Measurements from ENCODE around the gene NELL1. TPM values are rescaled to one million over a fixed set of nuclear protein-coding genes. Genes with fewer than 3 reads are reported as not detected.

Gene NELL1
- polyA plus RNA-seq, 1 of the 3 experiments (the other 2 are of a cell fraction), result not detected

GRCh38 chr11:20656901-20657300, 12.5 kb upstream of the NELL1 start:
- Histone ChIP-seq H3F3A (replicated peaks; ENCODE audit: insufficient read depth) (no peaks in the 10 kb centered on the region), H2AFZ (ENCODE audit: low read depth) (no peak overlapping the region), H3K4me1 (ENCODE audit: control insufficient read depth in 1 of 2, insufficient read depth in 2 of 2, low read depth in 1 of 2, low read length in 1 of 2) (peaks cover 0 to 19% of the 10 kb centered on the region in 2 experiments; a peak in 1 of 4 replicates), H4K20me1 (ENCODE audit: insufficient read depth) (no peaks in the 10 kb centered on the region), H3K36me3 (replicated peaks in 1 of 2; ENCODE audit: control insufficient read depth in 1 of 2, insufficient read depth in 2 of 2, low read length in 1 of 2) (no peaks in the 10 kb centered on the region), H3K9me2 (no peaks in the 10 kb centered on the region), H3K4me3 (ENCODE audit: low read depth in 2 of 2, low read length in 1 of 2) (no peak overlapping the region), H3K27me3 (ENCODE audit: insufficient read depth) (no peaks in the 10 kb centered on the region), H3K9ac (no peak overlapping the region), H3K79me2 (ENCODE audit: insufficient read depth) (no peaks in the 10 kb centered on the region), H3K9me3 (no peaks in the 10 kb centered on the region), H3K4me2 (no peak overlapping the region), H3K27ac (ENCODE audit: low read depth in 2 of 2, low read length in 1 of 2) (no peak overlapping the region; a peak in 1 of 4 replicates)
- CTCF ChIA-PET, result interaction anchor here (0.5 to 2.2 kb wide), 7 partner anchors 8 to 1662 kb away, joined by 3 to 23 read pairs (median 4); partner anchors contain the start of gene NELL1
- no peak for DNase-seq
- TF ChIP-seq MAX (IDR thresholded peaks at IDR 0.05; ENCODE audit: low read depth), result no peak
- no peak for TF ChIP-seq NRF1 (IDR thresholded peaks at IDR 0.05; ENCODE audit: low read depth, low read length)
- TF ChIP-seq MXI1 (IDR thresholded peaks at IDR 0.05; ENCODE audit: low read depth, low read length), result no peak
- TF ChIP-seq FOXM1 (IDR thresholded peaks at IDR 0.05; ENCODE audit: low read depth), result no peak
- TF ChIP-seq SMC3 (IDR thresholded peaks at IDR 0.05; ENCODE audit: low read depth, low read length), result no peak
- TF ChIP-seq GATA2 (CRISPR knock-in tag; IDR thresholded peaks at IDR 0.05), result no peak
- TF ChIP-seq ELF1 (IDR thresholded peaks at IDR 0.05), result no peak
- no peak for TF ChIP-seq YY1 (IDR thresholded peaks at IDR 0.05; ENCODE audit: low read depth)
- WGBS (ENCODE audit: low lambda C conversion rate), result 61% methylated on average over 4 of the region's 4 CpGs
- POLR2A ChIA-PET, result no interaction called here

- no peaks in the 10 kb centered on the region for H3K36me3 ChIP-seq (replicated peaks in 1 of 2; ENCODE audit: control insufficient read depth in 1 of 2, insufficient read depth in 2 of 2, low read length in 1 of 2)
These were observed 11.3 kb upstream of the NELL1 start for GRCh38 chr11:20658135-20658534.

GRCh38 chr11:20661445-20661844, 7.9 kb upstream of the NELL1 start:
- no peak overlapping the region for H3K9ac ChIP-seq
- ChIA-PET CTCF (interaction anchor here (1.1 to 3.2 kb wide), 2 partner anchors 10 to 13 kb away, joined by 6 to 25 read pairs; no protein-coding TSS in a partner anchor), POLR2A (no interaction called here)
- no peak for DNase-seq
- H3K9me2 ChIP-seq, result no peaks in the 10 kb centered on the region
- 9% methylated on average over 3 of the region's 3 CpGs for WGBS (ENCODE audit: low lambda C conversion rate)
- H3F3A ChIP-seq (replicated peaks; ENCODE audit: insufficient read depth), result no peaks in the 10 kb centered on the region
- H3K9me3 ChIP-seq, result no peaks in the 10 kb centered on the region
- H3K79me2 ChIP-seq (ENCODE audit: insufficient read depth), result no peaks in the 10 kb centered on the region
- no peaks in the 10 kb centered on the region for H3K27me3 ChIP-seq (ENCODE audit: insufficient read depth)
- H3K4me1 ChIP-seq (ENCODE audit: control insufficient read depth in 1 of 2, insufficient read depth in 2 of 2, low read depth in 1 of 2, low read length in 1 of 2), result peaks cover 0 to 6% of the 10 kb centered on the region in 2 experiments; a peak in 1 of 4 replicates
- no peak overlapping the region for H3K27ac ChIP-seq (ENCODE audit: low read depth in 2 of 2, low read length in 1 of 2)
- H4K20me1 ChIP-seq (ENCODE audit: insufficient read depth), result no peaks in the 10 kb centered on the region
- H3K4me3 ChIP-seq (ENCODE audit: low read depth in 2 of 2, low read length in 1 of 2), result no peak overlapping the region
- H3K4me2 ChIP-seq, result no peak overlapping the region
- no peaks in the 10 kb centered on the region for H3K36me3 ChIP-seq (replicated peaks in 1 of 2; ENCODE audit: control insufficient read depth in 1 of 2, insufficient read depth in 2 of 2, low read length in 1 of 2)
- H2AFZ ChIP-seq (ENCODE audit: low read depth), result no peak overlapping the region
- TF ChIP-seq TEAD4 (IDR thresholded peaks at IDR 0.05; ENCODE audit: borderline replicate concordance, insufficient read depth) (no peak), SMC3 (IDR thresholded peaks at IDR 0.05; ENCODE audit: low read depth, low read length) (no peak), JUND (IDR thresholded peaks at IDR 0.05) (no peak), EZH2phosphoT487 (IDR thresholded peaks at IDR 0.05; ENCODE audit: borderline replicate concordance, low read depth) (no peak)
- TF ChIP-seq, protein P1, sequence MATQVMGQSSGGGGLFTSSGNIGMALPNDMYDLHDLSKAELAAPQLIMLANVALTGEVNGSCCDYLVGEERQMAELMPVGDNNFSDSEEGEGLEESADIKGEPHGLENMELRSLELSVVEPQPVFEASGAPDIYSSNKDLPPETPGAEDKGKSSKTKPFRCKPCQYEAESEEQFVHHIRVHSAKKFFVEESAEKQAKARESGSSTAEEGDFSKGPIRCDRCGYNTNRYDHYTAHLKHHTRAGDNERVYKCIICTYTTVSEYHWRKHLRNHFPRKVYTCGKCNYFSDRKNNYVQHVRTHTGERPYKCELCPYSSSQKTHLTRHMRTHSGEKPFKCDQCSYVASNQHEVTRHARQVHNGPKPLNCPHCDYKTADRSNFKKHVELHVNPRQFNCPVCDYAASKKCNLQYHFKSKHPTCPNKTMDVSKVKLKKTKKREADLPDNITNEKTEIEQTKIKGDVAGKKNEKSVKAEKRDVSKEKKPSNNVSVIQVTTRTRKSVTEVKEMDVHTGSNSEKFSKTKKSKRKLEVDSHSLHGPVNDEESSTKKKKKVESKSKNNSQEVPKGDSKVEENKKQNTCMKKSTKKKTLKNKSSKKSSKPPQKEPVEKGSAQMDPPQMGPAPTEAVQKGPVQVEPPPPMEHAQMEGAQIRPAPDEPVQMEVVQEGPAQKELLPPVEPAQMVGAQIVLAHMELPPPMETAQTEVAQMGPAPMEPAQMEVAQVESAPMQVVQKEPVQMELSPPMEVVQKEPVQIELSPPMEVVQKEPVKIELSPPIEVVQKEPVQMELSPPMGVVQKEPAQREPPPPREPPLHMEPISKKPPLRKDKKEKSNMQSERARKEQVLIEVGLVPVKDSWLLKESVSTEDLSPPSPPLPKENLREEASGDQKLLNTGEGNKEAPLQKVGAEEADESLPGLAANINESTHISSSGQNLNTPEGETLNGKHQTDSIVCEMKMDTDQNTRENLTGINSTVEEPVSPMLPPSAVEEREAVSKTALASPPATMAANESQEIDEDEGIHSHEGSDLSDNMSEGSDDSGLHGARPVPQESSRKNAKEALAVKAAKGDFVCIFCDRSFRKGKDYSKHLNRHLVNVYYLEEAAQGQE (IDR thresholded peaks at IDR 0.05; ENCODE audit: low read depth, low read length), result no peak
- TF ChIP-seq, protein P2, sequence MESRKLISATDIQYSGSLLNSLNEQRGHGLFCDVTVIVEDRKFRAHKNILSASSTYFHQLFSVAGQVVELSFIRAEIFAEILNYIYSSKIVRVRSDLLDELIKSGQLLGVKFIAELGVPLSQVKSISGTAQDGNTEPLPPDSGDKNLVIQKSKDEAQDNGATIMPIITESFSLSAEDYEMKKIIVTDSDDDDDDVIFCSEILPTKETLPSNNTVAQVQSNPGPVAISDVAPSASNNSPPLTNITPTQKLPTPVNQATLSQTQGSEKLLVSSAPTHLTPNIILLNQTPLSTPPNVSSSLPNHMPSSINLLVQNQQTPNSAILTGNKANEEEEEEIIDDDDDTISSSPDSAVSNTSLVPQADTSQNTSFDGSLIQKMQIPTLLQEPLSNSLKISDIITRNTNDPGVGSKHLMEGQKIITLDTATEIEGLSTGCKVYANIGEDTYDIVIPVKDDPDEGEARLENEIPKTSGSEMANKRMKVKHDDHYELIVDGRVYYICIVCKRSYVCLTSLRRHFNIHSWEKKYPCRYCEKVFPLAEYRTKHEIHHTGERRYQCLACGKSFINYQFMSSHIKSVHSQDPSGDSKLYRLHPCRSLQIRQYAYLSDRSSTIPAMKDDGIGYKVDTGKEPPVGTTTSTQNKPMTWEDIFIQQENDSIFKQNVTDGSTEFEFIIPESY (IDR thresholded peaks at IDR 0.05; ENCODE audit: borderline replicate concordance, low read depth), result no peak

More at GRCh38 chr11:20658135-20658534, 11.3 kb upstream of the NELL1 start:
- H3K4me2 ChIP-seq, result no peak overlapping the region
- H4K20me1 ChIP-seq (ENCODE audit: insufficient read depth), result no peaks in the 10 kb centered on the region
- no peak overlapping the region for H3K9ac ChIP-seq
- H3K9me3 ChIP-seq, result no peaks in the 10 kb centered on the region
- DNase-seq, result no peak
- H3K4me3 ChIP-seq (ENCODE audit: low read depth in 2 of 2, low read length in 1 of 2), result no peak overlapping the region
- POLR2A ChIA-PET, result no interaction called here
- H3K79me2 ChIP-seq (ENCODE audit: insufficient read depth), result no peaks in the 10 kb centered on the region
- no peaks in the 10 kb centered on the region for H3K27me3 ChIP-seq (ENCODE audit: insufficient read depth)
- peaks cover 0 to 18% of the 10 kb centered on the region in 2 experiments; a peak in 1 of 4 replicates for H3K4me1 ChIP-seq (ENCODE audit: control insufficient read depth in 1 of 2, insufficient read depth in 2 of 2, low read depth in 1 of 2, low read length in 1 of 2)
- no peak overlapping the region for H3K27ac ChIP-seq (ENCODE audit: low read depth in 2 of 2, low read length in 1 of 2)
- TF ChIP-seq USF1 (IDR thresholded peaks at IDR 0.05; ENCODE audit: borderline replicate concordance, low read depth) (no peak), MXI1 (IDR thresholded peaks at IDR 0.05; ENCODE audit: low read depth, low read length) (no peak), TAF1 (IDR thresholded peaks at IDR 0.05; ENCODE audit: borderline replicate concordance, low read depth, low read length) (no peak)
- no peak overlapping the region for H2AFZ ChIP-seq (ENCODE audit: low read depth)
- CTCF ChIA-PET, result interaction anchor here (0.6 to 2.1 kb wide), 2 partner anchors 9 to 16 kb away, joined by 3 to 6 read pairs; no protein-coding TSS in a partner anchor
- H3F3A ChIP-seq (replicated peaks; ENCODE audit: insufficient read depth), result no peaks in the 10 kb centered on the region
- WGBS (ENCODE audit: low lambda C conversion rate), result 22% methylated on average over 1 of the region's 1 CpG
- H3K9me2 ChIP-seq, result no peaks in the 10 kb centered on the region
